Measurements from ENCODE around the gene GOLGA7B.

GOLGA7B gene

GRCh38 chr10:97850446-97850845 is 803 bp downstream of the GOLGA7B start:
- no peaks in the 10 kb centered on the region for H3K9me3 ChIP-seq (ENCODE audit: control insufficient read depth, insufficient read depth, low read depth, low read length)
- ChIA-PET CTCF (interaction anchor here (0.6 to 1.5 kb wide), 3 partner anchors 11 to 104 kb away, joined by 3 to 5 read pairs (median 3); no protein-coding TSS in a partner anchor), POLR2A (interaction anchor here (0.5 kb wide), 1 partner anchor 35 kb away, joined by 3 read pairs; no protein-coding TSS in a partner anchor)
- 0 out of 2 replicates have a peak, but pooled peaks have one; percentile 21 for TF ChIP-seq SCRT1 (tag by site-specific recombination; IDR thresholded peaks at IDR 0.05; ENCODE audit: borderline replicate concordance)
- no peak for TF ChIP-seq ZNF266 (tag by site-specific recombination; IDR thresholded peaks at IDR 0.05; ENCODE audit: low read depth)
- peak; percentile 62 for TF ChIP-seq SCRT2 (tag by site-specific recombination; IDR thresholded peaks at IDR 0.05)
- no peak for TF ChIP-seq MZF1 (tag by site-specific recombination; IDR thresholded peaks at IDR 0.05; ENCODE audit: borderline replicate concordance)
- TF ChIP-seq PRDM4 (tag by site-specific recombination; IDR thresholded peaks at IDR 0.05): peak; percentile 55; the same call in 1 of the 2 replicates
- 0 out of 2 replicates have a peak, but pooled peaks have one; percentile 29 for TF ChIP-seq GLIS2 (tag by site-specific recombination; IDR thresholded peaks at IDR 0.05)
- TF ChIP-seq REST (tag by site-specific recombination; IDR thresholded peaks at IDR 0.05): 0 out of 2 replicates have a peak, but pooled peaks have one; percentile 21
- peak; percentile 60; the same call in 1 of the 2 replicates for TF ChIP-seq ZNF398 (tag by site-specific recombination; IDR thresholded peaks at IDR 0.05)
- TF ChIP-seq SP2 (tag by site-specific recombination; IDR thresholded peaks at IDR 0.05): 0 out of 2 replicates have a peak, but pooled peaks have one; percentile 3
- peak; percentile 25; the same call in 1 of the 2 replicates for TF ChIP-seq ZBTB20 (tag by site-specific recombination; IDR thresholded peaks at IDR 0.05)
- H3K4me3 ChIP-seq (ENCODE audit: low read depth, low read length): no peak overlapping the region
- no peaks in the 10 kb centered on the region for H3K4me1 ChIP-seq (ENCODE audit: control insufficient read depth, insufficient read depth, low read length)
- H3K27ac ChIP-seq (ENCODE audit: extremely low read depth, low read depth, low read length): no peak overlapping the region
- no peaks in the 10 kb centered on the region for H3K36me3 ChIP-seq (ENCODE audit: control insufficient read depth in 2 of 2, insufficient read depth in 1 of 2, low read length in 2 of 2)

- TF ChIP-seq ZNF561 (tag by site-specific recombination; IDR thresholded peaks at IDR 0.05; ENCODE audit: borderline replicate concordance) (no peak), ZNF280D (tag by site-specific recombination; IDR thresholded peaks at IDR 0.05) (no peak), ZNF223 (tag by site-specific recombination; IDR thresholded peaks at IDR 0.05) (no peak), ZSCAN4 (tag by site-specific recombination; IDR thresholded peaks at IDR 0.05) (no peak), ZNF24 (tag by site-specific recombination; IDR thresholded peaks at IDR 0.05) (no peak), ZSCAN30 (tag by site-specific recombination; IDR thresholded peaks at IDR 0.05) (no peak), TCF7L2 (IDR thresholded peaks at IDR 0.05; ENCODE audit: borderline replicate concordance, low read depth, low read length) (no peak), ZNF114 (tag by site-specific recombination; IDR thresholded peaks at IDR 0.05) (no peak), OVOL3 (tag by site-specific recombination; IDR thresholded peaks at IDR 0.05) (no peak), ZNF571 (tag by site-specific recombination; IDR thresholded peaks at IDR 0.05) (no peak), ZNF624 (tag by site-specific recombination; IDR thresholded peaks at IDR 0.05) (no peak)
- Histone ChIP-seq H3K4me3 (ENCODE audit: low read depth, low read length) (no peak overlapping the region), H3K27ac (ENCODE audit: extremely low read depth, low read depth, low read length) (no peak overlapping the region), H3K36me3 (ENCODE audit: control insufficient read depth in 2 of 2, insufficient read depth in 1 of 2, low read length in 2 of 2) (no peaks in the 10 kb centered on the region), H3K9me3 (ENCODE audit: control insufficient read depth, insufficient read depth, low read depth, low read length) (no peaks in the 10 kb centered on the region), H3K4me1 (ENCODE audit: control insufficient read depth, insufficient read depth, low read length) (no peaks in the 10 kb centered on the region)
- CTCF ChIA-PET: interaction anchor here (0.7 kb wide), 1 partner anchor 103 kb away, joined by 3 read pairs; no protein-coding TSS in a partner anchor
- POLR2A ChIA-PET: no interaction called here
Measured at GRCh38 chr10:97851341-97852001, 1.8 kb downstream of the GOLGA7B start.

Measured in HEK293 (cell line).